Tibial artery (tissue), 4 donors: Measurements from ENCODE around the gene MRPS25.

Experiments used
- DNase-seq, 2 donors: peaks; one replicate each; pipeline ENCODE4 v3.0.0-alpha.2; 2019
- H3K27ac ChIP-seq, 2 donors: fragments of 200-600 bp; sonication (generic) in 1 of 2; 1 replicate in 1 of 2; 2 replicates in 1 of 2; pipeline ENCODE4 v1.5.1; 2018 to 2019; ENCODE audit warnings: mild to moderate bottlenecking in 1 of 2
- H3K27me3 ChIP-seq, 2 donors: fragments of 200-600 bp; sonication (generic) in 1 of 2; one replicate each; pipeline versions ENCODE4 v1.5.1 to v1.6.0; 2016 to 2019
- H3K36me3 ChIP-seq, 3 donors: fragments of 200-600 bp; sonication (generic) in 2 of 3; one replicate each; pipeline ENCODE4 v1.5.1; 2016 to 2019; ENCODE audit warnings: mild to moderate bottlenecking in 2 of 3
- H3K4me1 ChIP-seq, 4 donors: fragments of 200-600 bp; sonication (generic) in 2 of 4; 1 replicate in 3 of 4; 2 replicates in 1 of 4; pipeline ENCODE4 v1.5.1; 2016 to 2019
- H3K4me3 ChIP-seq, 2 donors: fragments of 200-600 bp; sonication (generic) in 1 of 2; 1 replicate in 1 of 2; 2 replicates in 1 of 2; pipeline ENCODE4 v1.5.1; 2018 to 2019; ENCODE audit warnings: mild to moderate bottlenecking in 2 of 2
- H3K9me3 ChIP-seq, 3 donors: fragments of 200-600 bp; sonication (generic) in 1 of 3; one replicate each; pipeline ENCODE4 v1.5.1; 2016 to 2019
- intact Hi-C: fragments of 100-400 bp; cut with DNase I; formaldehyde crosslinking; loops from one replicate; pipeline ENCODE4 v1.15.0; 2023; ENCODE audit warnings: low total_unique reads
- TF ChIP-seq, protein P1 (sequence below), 2 experiments: fragments of 200-600 bp in 1 of 2; fragments of 450-650 bp in 1 of 2; IDR thresholded peaks; one replicate each; pipeline ENCODE4 v1.5.1; 2017 to 2019; ENCODE audit warnings: antibody characterized with exemption in 2 of 2, mild to moderate bottlenecking in 1 of 2, moderate library complexity in 1 of 2

The MRPS25 gene

DNA sequence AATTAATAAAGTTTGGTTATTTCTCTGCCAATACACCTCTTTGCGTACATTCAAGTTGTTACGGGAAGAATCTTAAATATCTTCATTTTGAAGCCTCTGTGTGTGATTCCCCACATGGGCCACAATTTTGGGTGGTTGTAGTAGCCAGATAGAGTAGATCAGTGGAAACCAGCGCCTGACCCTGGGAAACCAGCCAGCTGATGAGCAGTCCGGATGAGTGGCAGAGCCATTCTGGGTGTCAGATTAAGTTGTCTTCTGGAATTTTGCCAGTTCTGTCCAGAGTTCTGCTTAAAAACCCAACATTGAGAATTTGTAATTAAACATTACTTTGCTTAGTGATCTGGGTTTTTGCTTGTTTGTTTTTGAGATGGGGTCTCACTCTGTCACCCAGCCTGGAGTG, 49.7 kb downstream of the MRPS25 start:
- H3K36me3 ChIP-seq, result peaks cover 55 to 88% (median 65%) of the 10 kb centered on the region in 3 donors
- H3K27me3 ChIP-seq, result no peaks in the 10 kb centered on the region
- H3K4me3 ChIP-seq, result no peak overlapping the region
- no peak overlapping the region for H3K27ac ChIP-seq
- H3K9me3 ChIP-seq, result no peaks in the 10 kb centered on the region
- H3K4me1 ChIP-seq, result no peaks in the 10 kb centered on the region
- intact Hi-C loops, result no loop called here
- DNase-seq, result no peak
- TF ChIP-seq, protein P1, sequence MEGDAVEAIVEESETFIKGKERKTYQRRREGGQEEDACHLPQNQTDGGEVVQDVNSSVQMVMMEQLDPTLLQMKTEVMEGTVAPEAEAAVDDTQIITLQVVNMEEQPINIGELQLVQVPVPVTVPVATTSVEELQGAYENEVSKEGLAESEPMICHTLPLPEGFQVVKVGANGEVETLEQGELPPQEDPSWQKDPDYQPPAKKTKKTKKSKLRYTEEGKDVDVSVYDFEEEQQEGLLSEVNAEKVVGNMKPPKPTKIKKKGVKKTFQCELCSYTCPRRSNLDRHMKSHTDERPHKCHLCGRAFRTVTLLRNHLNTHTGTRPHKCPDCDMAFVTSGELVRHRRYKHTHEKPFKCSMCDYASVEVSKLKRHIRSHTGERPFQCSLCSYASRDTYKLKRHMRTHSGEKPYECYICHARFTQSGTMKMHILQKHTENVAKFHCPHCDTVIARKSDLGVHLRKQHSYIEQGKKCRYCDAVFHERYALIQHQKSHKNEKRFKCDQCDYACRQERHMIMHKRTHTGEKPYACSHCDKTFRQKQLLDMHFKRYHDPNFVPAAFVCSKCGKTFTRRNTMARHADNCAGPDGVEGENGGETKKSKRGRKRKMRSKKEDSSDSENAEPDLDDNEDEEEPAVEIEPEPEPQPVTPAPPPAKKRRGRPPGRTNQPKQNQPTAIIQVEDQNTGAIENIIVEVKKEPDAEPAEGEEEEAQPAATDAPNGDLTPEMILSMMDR (IDR thresholded peaks at IDR 0.05), result no peak

DNA sequence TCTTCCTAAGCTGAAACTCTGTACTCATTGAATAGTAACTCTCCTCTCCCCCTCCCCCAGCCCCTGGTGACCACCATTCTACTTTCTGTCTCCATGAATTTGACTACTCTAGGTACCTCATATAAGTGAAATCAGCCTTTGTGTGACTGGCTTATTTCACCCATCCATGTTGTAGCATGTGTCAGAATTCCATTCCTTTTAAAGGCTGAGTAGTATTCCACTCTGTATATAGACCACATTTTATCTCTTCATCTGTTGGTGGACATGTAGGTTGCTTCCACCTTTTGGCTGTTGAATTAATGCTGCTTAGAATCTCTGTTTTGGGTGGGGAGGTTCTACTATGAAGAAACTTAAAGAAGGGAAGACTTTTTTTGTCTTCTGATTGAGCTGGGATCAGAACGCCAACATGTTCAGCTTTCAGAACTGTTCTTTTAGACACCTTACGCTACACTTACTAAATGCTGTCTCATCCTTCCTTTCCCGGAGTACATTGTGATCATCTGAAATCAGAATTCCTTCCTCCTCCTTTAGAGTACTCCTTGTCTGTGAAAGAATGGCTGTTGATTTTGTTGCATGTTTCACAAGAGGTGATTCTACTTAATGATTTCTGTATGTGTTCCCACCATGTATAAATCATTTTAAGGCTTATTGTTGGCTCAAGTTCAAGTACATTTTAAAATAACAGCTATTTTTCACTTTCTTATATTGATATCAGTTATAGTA, 50.3 kb downstream of the MRPS25 start:
- no peaks in the 10 kb centered on the region for H3K9me3 ChIP-seq
- H3K27ac ChIP-seq, result no peak overlapping the region
- H3K27me3 ChIP-seq, result no peaks in the 10 kb centered on the region

DNA sequence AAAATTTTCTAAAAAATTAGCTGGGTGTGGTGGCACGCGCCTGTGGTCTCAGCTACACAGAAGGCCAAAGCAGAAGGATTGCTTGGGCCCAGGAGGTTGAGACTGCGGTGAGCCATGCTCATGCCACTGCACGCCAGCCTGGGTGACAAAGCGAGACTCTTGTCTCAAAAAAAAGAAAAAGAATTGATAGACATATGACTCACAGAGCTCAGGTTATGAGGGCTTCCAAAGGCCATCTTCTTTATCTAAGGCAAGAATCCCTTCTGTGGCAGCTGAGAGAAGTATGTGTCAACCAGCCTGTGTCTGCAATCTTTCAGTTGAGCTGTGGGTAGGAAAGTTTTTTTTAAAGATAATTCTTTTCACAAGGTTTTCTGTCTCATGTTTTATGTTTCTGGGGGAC, 53.9 kb downstream of the MRPS25 start:
- no peak for DNase-seq
- Histone ChIP-seq H3K4me3 (no peak overlapping the region), H3K36me3 (peaks cover 35 to 73% (median 52%) of the 10 kb centered on the region in 3 donors), H3K9me3 (no peaks in the 10 kb centered on the region), H3K27me3 (no peaks in the 10 kb centered on the region), H3K27ac (no peak overlapping the region), H3K4me1 (no peaks in the 10 kb centered on the region)
- intact Hi-C loops, result no loop called here
- TF ChIP-seq, protein P1 (IDR thresholded peaks at IDR 0.05), result no peak

More for the DNA sequence above, 50.3 kb downstream of the MRPS25 start:
- Histone ChIP-seq H3K36me3 (peaks cover 48 to 82% (median 61%) of the 10 kb centered on the region in 3 donors), H3K4me3 (no peak overlapping the region), H3K4me1 (no peaks in the 10 kb centered on the region)
- intact Hi-C loops, result no loop called here
- TF ChIP-seq, protein P1 (IDR thresholded peaks at IDR 0.05), result no peak
- DNase-seq, result no peak

DNA sequence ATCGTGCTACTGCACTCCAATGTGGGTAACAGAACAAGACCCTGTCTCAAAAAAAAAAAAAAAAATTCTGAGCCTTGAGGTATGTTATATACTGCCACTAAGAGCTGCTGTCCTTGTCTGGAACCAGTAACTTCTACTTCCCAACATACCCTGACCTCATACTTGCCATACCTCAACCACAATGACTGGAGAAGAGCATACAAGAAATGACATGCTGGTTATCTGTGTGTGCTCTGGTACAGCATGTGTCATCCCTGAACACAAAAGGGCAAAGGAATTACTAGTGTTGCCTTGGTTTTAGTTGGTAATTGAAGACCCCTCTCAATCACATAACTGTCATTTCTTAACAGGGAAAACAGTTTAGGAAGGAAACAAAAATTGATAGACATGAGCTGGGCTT, 54.5 kb downstream of the MRPS25 start:
- TF ChIP-seq, protein P1 (IDR thresholded peaks at IDR 0.05), result no peak
- no peak for DNase-seq
- intact Hi-C loops, result no loop called here
- peaks cover 36 to 72% (median 52%) of the 10 kb centered on the region in 3 donors for H3K36me3 ChIP-seq
- no peak overlapping the region for H3K27ac ChIP-seq
- no peaks in the 10 kb centered on the region for H3K27me3 ChIP-seq
- no peaks in the 10 kb centered on the region for H3K4me1 ChIP-seq
- no peak overlapping the region for H3K4me3 ChIP-seq
- H3K9me3 ChIP-seq, result no peaks in the 10 kb centered on the region

DNA sequence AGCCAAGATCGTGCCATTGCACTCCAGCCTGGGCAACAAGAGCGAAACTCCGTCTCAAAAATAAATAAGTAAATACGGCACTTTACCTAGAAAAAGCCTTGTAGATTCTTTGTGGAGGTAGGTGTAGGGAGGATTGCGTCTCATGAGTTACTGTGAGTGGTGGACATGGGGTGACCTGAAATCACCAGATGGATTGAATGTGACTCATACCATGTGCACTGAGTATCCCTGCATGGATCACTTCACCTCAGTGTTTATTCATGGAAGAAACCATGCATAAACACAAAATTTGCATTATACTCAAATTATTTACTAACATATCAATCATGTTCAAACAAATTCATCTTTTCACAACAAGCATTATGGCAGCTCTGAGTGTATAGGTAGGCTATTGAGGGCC, 55.9 kb downstream of the MRPS25 start:
- intact Hi-C loops, result no loop called here
- peaks cover 36 to 72% (median 49%) of the 10 kb centered on the region in 3 donors for H3K36me3 ChIP-seq

More for the DNA sequence above, 55.9 kb downstream of the MRPS25 start:
- Histone ChIP-seq H3K27me3 (no peaks in the 10 kb centered on the region), H3K27ac (no peak overlapping the region), H3K4me3 (no peak overlapping the region), H3K4me1 (no peaks in the 10 kb centered on the region), H3K9me3 (peaks cover 0 to 5% (median 0%) of the 10 kb centered on the region in 3 donors)
- TF ChIP-seq, protein P1 (IDR thresholded peaks at IDR 0.05), result no peak
- no peak for DNase-seq
